ENCODE results near the gene TMEM50A.
"Not testable (repeated sequence)": the region's sequence is repeated elsewhere in the genome, so short reads cannot be mapped to it uniquely, and the experiment has no call there.

TMEM50A gene

GRCh38 chr1:25324407-25324806 is 13.7 kb upstream of the TMEM50A start:
- not testable (repeated sequence) for H3K27me3 Mint-ChIP-seq, H3K4me3 Mint-ChIP-seq, H3K9me3 Mint-ChIP-seq, H3K4me1 Mint-ChIP-seq, ATAC-seq, H3K27ac Mint-ChIP-seq, H3K36me3 Mint-ChIP-seq

GRCh38 chr1:25327864-25328790 is 10.0 kb upstream of the TMEM50A start:
- H3K36me3 Mint-ChIP-seq, H3K9me3 Mint-ChIP-seq, ATAC-seq, H3K4me3 Mint-ChIP-seq, H3K27ac Mint-ChIP-seq, H3K27me3 Mint-ChIP-seq: not testable (repeated sequence)
- peaks cover 16% of the 10 kb centered on the region for H3K4me1 Mint-ChIP-seq

GRCh38 chr1:25328791-25329185 is 9.3 kb upstream of the TMEM50A start:
- not testable (repeated sequence) for H3K4me3 Mint-ChIP-seq, H3K27ac Mint-ChIP-seq, H3K27me3 Mint-ChIP-seq, H3K9me3 Mint-ChIP-seq, H3K36me3 Mint-ChIP-seq, ATAC-seq
- H3K4me1 Mint-ChIP-seq: peaks cover 16% of the 10 kb centered on the region

GRCh38 chr1:25329336-25329735 is 8.8 kb upstream of the TMEM50A start:
- not testable (repeated sequence) for H3K36me3 Mint-ChIP-seq, H3K4me3 Mint-ChIP-seq

GRCh38 chr1:25329950-25330349 is 8.2 kb upstream of the TMEM50A start:
- ATAC-seq: peak; percentile 43
- H3K4me3 Mint-ChIP-seq, H3K9me3 Mint-ChIP-seq, H3K27ac Mint-ChIP-seq, H3K27me3 Mint-ChIP-seq, H3K36me3 Mint-ChIP-seq: not testable (repeated sequence)
- H3K4me1 Mint-ChIP-seq: peaks cover 23% of the 10 kb centered on the region

More at GRCh38 chr1:25329336-25329735, 8.8 kb upstream of the TMEM50A start:
- not testable (repeated sequence) for H3K9me3 Mint-ChIP-seq, H3K27ac Mint-ChIP-seq, H3K27me3 Mint-ChIP-seq, ATAC-seq
- H3K4me1 Mint-ChIP-seq: peaks cover 18% of the 10 kb centered on the region

- H3K4me1 Mint-ChIP-seq: peaks cover 37% of the 10 kb centered on the region
- not testable (repeated sequence) for H3K36me3 Mint-ChIP-seq, H3K27me3 Mint-ChIP-seq, H3K9me3 Mint-ChIP-seq
- peak overlapping the region; percentile 85 for H3K4me3 Mint-ChIP-seq
- peak; percentile 15 for ATAC-seq
- H3K27ac Mint-ChIP-seq: peak overlapping the region; percentile 75
Measured at GRCh38 chr1:25336922-25337354, 1.2 kb upstream of the TMEM50A start.

- not testable (repeated sequence) for H3K27me3 Mint-ChIP-seq, H3K9me3 Mint-ChIP-seq, H3K36me3 Mint-ChIP-seq
- Mint-ChIP-seq H3K27ac (peak overlapping the region; percentile 97), H3K4me3 (peak overlapping the region; percentile 94), H3K4me1 (peaks cover 36% of the 10 kb centered on the region)
- peak; percentile 78 for ATAC-seq
Measured at GRCh38 chr1:25337483-25338187, 499 bp upstream of the TMEM50A start.

GRCh38 chr1:25338986-25339385 is 852 bp downstream of the TMEM50A start:
- Mint-ChIP-seq H3K4me1 (peaks cover 41% of the 10 kb centered on the region), H3K36me3 (peaks cover 13% of the 10 kb centered on the region), H3K4me3 (peak overlapping the region; percentile 94), H3K27ac (peak overlapping the region; percentile 97), H3K27me3 (no peaks in the 10 kb centered on the region), H3K9me3 (no peaks in the 10 kb centered on the region)
- no peak for ATAC-seq

GRCh38 chr1:25341746-25342145 is 3.6 kb downstream of the TMEM50A start:
- Mint-ChIP-seq H3K4me3 (no peak overlapping the region), H3K27me3 (no peaks in the 10 kb centered on the region), H3K9me3 (no peaks in the 10 kb centered on the region), H3K36me3 (peaks cover 27% of the 10 kb centered on the region), H3K27ac (no peak overlapping the region), H3K4me1 (peaks cover 35% of the 10 kb centered on the region)
- no peak for ATAC-seq

- Mint-ChIP-seq H3K4me3 (no peak overlapping the region), H3K27ac (no peak overlapping the region), H3K4me1 (peaks cover 35% of the 10 kb centered on the region), H3K36me3 (peaks cover 32% of the 10 kb centered on the region), H3K27me3 (no peaks in the 10 kb centered on the region), H3K9me3 (no peaks in the 10 kb centered on the region)
- ATAC-seq: no peak
Measured at GRCh38 chr1:25342846-25343245, 4.7 kb downstream of the TMEM50A start.

GRCh38 chr1:25343872-25344271 is 5.7 kb downstream of the TMEM50A start:
- no peak overlapping the region for H3K27ac Mint-ChIP-seq
- peaks cover 37% of the 10 kb centered on the region for H3K36me3 Mint-ChIP-seq
- H3K27me3 Mint-ChIP-seq: no peaks in the 10 kb centered on the region
- no peak for ATAC-seq
- H3K4me1 Mint-ChIP-seq: peaks cover 35% of the 10 kb centered on the region
- H3K9me3 Mint-ChIP-seq: no peaks in the 10 kb centered on the region
- H3K4me3 Mint-ChIP-seq: no peak overlapping the region

GRCh38 chr1:25347556-25347955 is 9.4 kb downstream of the TMEM50A start:
- no peak for ATAC-seq
- peaks cover 10% of the 10 kb centered on the region for H3K4me1 Mint-ChIP-seq
- H3K9me3 Mint-ChIP-seq: no peaks in the 10 kb centered on the region
- no peak overlapping the region for H3K27ac Mint-ChIP-seq
- no peaks in the 10 kb centered on the region for H3K27me3 Mint-ChIP-seq
- H3K36me3 Mint-ChIP-seq: peaks cover 47% of the 10 kb centered on the region
- no peak overlapping the region for H3K4me3 Mint-ChIP-seq

- Mint-ChIP-seq H3K27me3 (no peaks in the 10 kb centered on the region), H3K36me3 (peaks cover 39% of the 10 kb centered on the region), H3K4me3 (no peak overlapping the region), H3K4me1 (no peaks in the 10 kb centered on the region), H3K9me3 (no peaks in the 10 kb centered on the region), H3K27ac (no peak overlapping the region)
- ATAC-seq: no peak
Measured at GRCh38 chr1:25349606-25350005, 11.5 kb downstream of the TMEM50A start.

- Mint-ChIP-seq H3K4me3 (no peak overlapping the region), H3K9me3 (no peaks in the 10 kb centered on the region), H3K27ac (peak overlapping the region; percentile 7), H3K36me3 (peaks cover 39% of the 10 kb centered on the region), H3K4me1 (no peaks in the 10 kb centered on the region), H3K27me3 (no peaks in the 10 kb centered on the region)
- no peak for ATAC-seq
Measured at GRCh38 chr1:25355841-25356395, 17.8 kb downstream of the TMEM50A start.

GRCh38 chr1:25356441-25356840 is 18.3 kb downstream of the TMEM50A start:
- Mint-ChIP-seq H3K4me3 (no peak overlapping the region), H3K27me3 (no peaks in the 10 kb centered on the region), H3K4me1 (no peaks in the 10 kb centered on the region), H3K27ac (peak overlapping the region; percentile 7), H3K36me3 (peaks cover 44% of the 10 kb centered on the region), H3K9me3 (no peaks in the 10 kb centered on the region)
- no peak for ATAC-seq
